C4-2B (cell line): Measurements from ENCODE around the gene HRH2.

Experiments used
- H3K27ac ChIP-seq: fragments of 450-650 bp; 2 replicates; pipeline ENCODE4 v1.5.1; 2017
- ZFX ChIP-seq: fragments of 450-650 bp; IDR thresholded peaks from 2 replicates; pipeline ENCODE4 v1.6.1; 2017
- TF ChIP-seq, protein P1 (sequence below): fragments of 450-650 bp; conservative IDR thresholded peaks from 2 replicates; pipeline ENCODE4 v1.5.1; 2017; ENCODE audit warnings: mild to moderate bottlenecking

Gene HRH2

GRCh38 chr5:175694371-175695160 lies 36.7 kb downstream of the HRH2 start:
- no peak for TF ChIP-seq ZFX
- no peak overlapping the region for H3K27ac ChIP-seq

- H3K27ac ChIP-seq: no peak overlapping the region
These were observed 37.6 kb downstream of the HRH2 start for GRCh38 chr5:175695161-175696126.

GRCh38 chr5:175696139-175696854 lies 38.4 kb downstream of the HRH2 start:
- no peak for TF ChIP-seq ZFX
- TF ChIP-seq, protein P1, sequence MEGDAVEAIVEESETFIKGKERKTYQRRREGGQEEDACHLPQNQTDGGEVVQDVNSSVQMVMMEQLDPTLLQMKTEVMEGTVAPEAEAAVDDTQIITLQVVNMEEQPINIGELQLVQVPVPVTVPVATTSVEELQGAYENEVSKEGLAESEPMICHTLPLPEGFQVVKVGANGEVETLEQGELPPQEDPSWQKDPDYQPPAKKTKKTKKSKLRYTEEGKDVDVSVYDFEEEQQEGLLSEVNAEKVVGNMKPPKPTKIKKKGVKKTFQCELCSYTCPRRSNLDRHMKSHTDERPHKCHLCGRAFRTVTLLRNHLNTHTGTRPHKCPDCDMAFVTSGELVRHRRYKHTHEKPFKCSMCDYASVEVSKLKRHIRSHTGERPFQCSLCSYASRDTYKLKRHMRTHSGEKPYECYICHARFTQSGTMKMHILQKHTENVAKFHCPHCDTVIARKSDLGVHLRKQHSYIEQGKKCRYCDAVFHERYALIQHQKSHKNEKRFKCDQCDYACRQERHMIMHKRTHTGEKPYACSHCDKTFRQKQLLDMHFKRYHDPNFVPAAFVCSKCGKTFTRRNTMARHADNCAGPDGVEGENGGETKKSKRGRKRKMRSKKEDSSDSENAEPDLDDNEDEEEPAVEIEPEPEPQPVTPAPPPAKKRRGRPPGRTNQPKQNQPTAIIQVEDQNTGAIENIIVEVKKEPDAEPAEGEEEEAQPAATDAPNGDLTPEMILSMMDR: peak; percentile 75
- no peak overlapping the region for H3K27ac ChIP-seq

More at GRCh38 chr5:175695161-175696126, 37.6 kb downstream of the HRH2 start:
- TF ChIP-seq, protein P1: no peak
- no peak for TF ChIP-seq ZFX

DNA sequence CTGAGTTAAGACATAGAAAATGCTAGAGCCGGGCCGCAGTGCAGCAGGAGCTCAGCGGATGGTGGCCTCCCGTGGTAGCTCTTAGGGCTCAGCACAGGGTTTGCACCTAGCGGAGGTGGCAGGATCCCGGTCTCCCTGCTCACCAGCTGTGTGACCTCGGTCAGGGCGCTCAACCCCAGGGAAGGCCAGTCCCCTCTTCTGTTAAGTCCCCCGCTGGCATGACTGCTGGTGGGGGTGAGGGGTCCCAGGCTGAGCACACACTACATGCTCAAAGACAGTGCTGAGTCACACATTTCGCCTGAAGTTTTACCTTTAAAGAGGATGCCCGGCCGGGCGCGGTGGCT lies 39.0 kb downstream of the HRH2 start:
- no peak overlapping the region for H3K27ac ChIP-seq
- TF ChIP-seq, protein P1: peak; percentile 48
- no peak for TF ChIP-seq ZFX

- no peak for TF ChIP-seq ZFX
- TF ChIP-seq, protein P1: no peak
- H3K27ac ChIP-seq: no peak overlapping the region
These were observed 40.0 kb downstream of the HRH2 start for GRCh38 chr5:175697846-175698245.

DNA sequence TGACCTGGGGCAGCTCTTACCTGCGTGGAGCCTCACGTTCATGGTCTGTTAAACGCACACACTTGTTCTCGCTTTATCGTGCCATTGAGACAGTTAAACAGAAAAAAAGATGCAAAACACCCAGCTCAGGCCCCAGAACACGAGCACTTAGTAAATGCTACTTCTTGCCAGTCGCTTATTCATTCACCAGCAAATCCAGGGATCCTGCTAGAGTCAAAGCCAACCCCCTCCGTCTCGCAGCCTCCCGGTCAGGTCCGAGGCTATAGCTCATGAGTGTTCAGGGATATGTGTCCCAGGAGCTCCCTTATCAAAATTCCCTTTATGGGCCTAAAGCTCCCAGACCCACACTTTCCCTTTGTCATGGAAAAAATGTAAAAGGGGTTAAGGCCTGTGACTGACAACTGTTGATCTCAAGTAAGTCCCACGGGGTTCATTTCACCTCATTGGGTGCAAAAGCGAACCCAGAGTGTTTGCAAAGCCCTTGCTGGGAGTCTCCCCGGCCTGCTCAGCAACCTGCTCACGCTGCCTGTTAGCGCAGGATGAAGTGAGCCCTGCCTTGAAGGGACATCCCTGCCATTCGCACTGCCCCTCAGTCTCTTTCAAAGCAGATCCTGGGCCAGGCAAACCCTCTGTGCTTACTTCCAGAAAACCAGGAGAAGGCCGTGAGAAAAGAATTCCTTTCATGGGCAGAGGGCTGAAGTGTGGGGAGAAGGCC lies 40.7 kb downstream of the HRH2 start:
- TF ChIP-seq, protein P1: no peak
- TF ChIP-seq ZFX: no peak
- no peak overlapping the region for H3K27ac ChIP-seq

GRCh38 chr5:175700991-175701390 lies 43.1 kb downstream of the HRH2 start:
- TF ChIP-seq ZFX: no peak
- TF ChIP-seq, protein P1: peak; percentile 78

More at GRCh38 chr5:175700991-175701390, 43.1 kb downstream of the HRH2 start:
- no peak overlapping the region for H3K27ac ChIP-seq
